ENCODE measurements around the gene BRPF1. TPM values are rescaled to one million over a fixed set of nuclear protein-coding genes. Genes with fewer than 3 reads are reported as not detected.

BRPF1 gene
- total and polyA plus RNA-seq, 2 experiments from 2014 or later, result 8.0 to 24.7 TPM

DNA sequence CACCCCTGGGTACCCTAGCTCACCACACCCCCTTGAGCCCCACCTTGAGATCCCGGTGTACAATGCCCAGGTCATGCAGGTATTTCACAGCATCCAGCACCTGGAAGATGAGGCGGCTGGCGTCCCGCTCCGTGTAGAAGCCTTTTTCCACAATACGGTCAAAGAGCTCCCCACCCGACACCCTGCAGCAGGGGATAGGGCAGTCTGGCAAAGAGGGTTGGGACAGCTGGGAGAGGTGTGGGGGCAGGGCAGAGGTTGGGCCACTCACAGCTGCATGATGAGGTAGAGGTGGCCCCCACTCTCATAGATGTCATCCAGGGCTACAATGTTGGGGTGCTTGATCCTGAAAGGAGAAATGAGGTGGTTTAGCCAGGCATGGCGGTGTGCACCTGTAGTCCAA is 31.3 kb downstream of the BRPF1 start:
- DNase-seq (ENCODE audit: low spot score), result no peak
- Histone ChIP-seq H3K79me2 (replicated peaks; ENCODE audit: insufficient read depth) (no peaks in the 10 kb centered on the region), H3F3A (replicated peaks; ENCODE audit: low read depth) (no peaks in the 10 kb centered on the region), H3K4me1 (ENCODE audit: insufficient read depth) (no peaks in the 10 kb centered on the region), H2AFZ (no peak overlapping the region), H3K9me2 (ENCODE audit: insufficient read depth) (no peaks in the 10 kb centered on the region), H3K36me3 (ENCODE audit: insufficient read depth) (no peaks in the 10 kb centered on the region; the same call in 1 of the 2 replicates), H3K27me3 (ENCODE audit: insufficient read depth) (peaks cover 15% of the 10 kb centered on the region; the same call in 1 of the 2 replicates), H3K4me2 (no peak overlapping the region), H3K4me3 (no peak overlapping the region), H4K20me1 (replicated peaks; ENCODE audit: insufficient read depth) (no peaks in the 10 kb centered on the region; the same call in 1 of the 2 replicates), H3K27ac (ENCODE audit: low read depth) (no peak overlapping the region)
- H3K4me1 Mint-ChIP-seq, result peaks cover 11% of the 10 kb centered on the region; the same call in 1 of the 3 replicates
- peaks cover 19% of the 10 kb centered on the region for H3K36me3 Mint-ChIP-seq (ENCODE audit: low read depth)
- H3K27ac Mint-ChIP-seq, result no peak overlapping the region
- peaks cover 22% of the 10 kb centered on the region for H3K27me3 Mint-ChIP-seq (ENCODE audit: insufficient read depth, low read depth, poor library complexity)
- ATAC-seq, result peak; percentile 53
- H3K4me3 Mint-ChIP-seq, result no peak overlapping the region
- no peaks in the 10 kb centered on the region for H3K9me3 Mint-ChIP-seq
- TF ChIP-seq STAT1 (IDR thresholded peaks at IDR 0.05; ENCODE audit: unreplicated experiment) (no peak), JUNB (IDR thresholded peaks at IDR 0.05; ENCODE audit: unreplicated experiment) (no peak), ZNF114 (CRISPR knock-in tag; IDR thresholded peaks at IDR 0.05) (no peak), EZH2 (IDR thresholded peaks at IDR 0.05; ENCODE audit: low read depth, unreplicated experiment) (no peak), ZNF331 (CRISPR knock-in tag; IDR thresholded peaks at IDR 0.05; ENCODE audit: low read depth) (no peak), POLR2AphosphoS5 (IDR thresholded peaks at IDR 0.05; ENCODE audit: low read depth) (no peak)
- TF ChIP-seq, protein P1, sequence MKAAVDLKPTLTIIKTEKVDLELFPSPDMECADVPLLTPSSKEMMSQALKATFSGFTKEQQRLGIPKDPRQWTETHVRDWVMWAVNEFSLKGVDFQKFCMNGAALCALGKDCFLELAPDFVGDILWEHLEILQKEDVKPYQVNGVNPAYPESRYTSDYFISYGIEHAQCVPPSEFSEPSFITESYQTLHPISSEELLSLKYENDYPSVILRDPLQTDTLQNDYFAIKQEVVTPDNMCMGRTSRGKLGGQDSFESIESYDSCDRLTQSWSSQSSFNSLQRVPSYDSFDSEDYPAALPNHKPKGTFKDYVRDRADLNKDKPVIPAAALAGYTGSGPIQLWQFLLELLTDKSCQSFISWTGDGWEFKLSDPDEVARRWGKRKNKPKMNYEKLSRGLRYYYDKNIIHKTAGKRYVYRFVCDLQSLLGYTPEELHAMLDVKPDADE (IDR thresholded peaks at IDR 0.05), result no peak
- TF ChIP-seq, protein P2, sequence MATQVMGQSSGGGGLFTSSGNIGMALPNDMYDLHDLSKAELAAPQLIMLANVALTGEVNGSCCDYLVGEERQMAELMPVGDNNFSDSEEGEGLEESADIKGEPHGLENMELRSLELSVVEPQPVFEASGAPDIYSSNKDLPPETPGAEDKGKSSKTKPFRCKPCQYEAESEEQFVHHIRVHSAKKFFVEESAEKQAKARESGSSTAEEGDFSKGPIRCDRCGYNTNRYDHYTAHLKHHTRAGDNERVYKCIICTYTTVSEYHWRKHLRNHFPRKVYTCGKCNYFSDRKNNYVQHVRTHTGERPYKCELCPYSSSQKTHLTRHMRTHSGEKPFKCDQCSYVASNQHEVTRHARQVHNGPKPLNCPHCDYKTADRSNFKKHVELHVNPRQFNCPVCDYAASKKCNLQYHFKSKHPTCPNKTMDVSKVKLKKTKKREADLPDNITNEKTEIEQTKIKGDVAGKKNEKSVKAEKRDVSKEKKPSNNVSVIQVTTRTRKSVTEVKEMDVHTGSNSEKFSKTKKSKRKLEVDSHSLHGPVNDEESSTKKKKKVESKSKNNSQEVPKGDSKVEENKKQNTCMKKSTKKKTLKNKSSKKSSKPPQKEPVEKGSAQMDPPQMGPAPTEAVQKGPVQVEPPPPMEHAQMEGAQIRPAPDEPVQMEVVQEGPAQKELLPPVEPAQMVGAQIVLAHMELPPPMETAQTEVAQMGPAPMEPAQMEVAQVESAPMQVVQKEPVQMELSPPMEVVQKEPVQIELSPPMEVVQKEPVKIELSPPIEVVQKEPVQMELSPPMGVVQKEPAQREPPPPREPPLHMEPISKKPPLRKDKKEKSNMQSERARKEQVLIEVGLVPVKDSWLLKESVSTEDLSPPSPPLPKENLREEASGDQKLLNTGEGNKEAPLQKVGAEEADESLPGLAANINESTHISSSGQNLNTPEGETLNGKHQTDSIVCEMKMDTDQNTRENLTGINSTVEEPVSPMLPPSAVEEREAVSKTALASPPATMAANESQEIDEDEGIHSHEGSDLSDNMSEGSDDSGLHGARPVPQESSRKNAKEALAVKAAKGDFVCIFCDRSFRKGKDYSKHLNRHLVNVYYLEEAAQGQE (IDR thresholded peaks at IDR 0.05; ENCODE audit: unreplicated experiment), result no peak

DNA sequence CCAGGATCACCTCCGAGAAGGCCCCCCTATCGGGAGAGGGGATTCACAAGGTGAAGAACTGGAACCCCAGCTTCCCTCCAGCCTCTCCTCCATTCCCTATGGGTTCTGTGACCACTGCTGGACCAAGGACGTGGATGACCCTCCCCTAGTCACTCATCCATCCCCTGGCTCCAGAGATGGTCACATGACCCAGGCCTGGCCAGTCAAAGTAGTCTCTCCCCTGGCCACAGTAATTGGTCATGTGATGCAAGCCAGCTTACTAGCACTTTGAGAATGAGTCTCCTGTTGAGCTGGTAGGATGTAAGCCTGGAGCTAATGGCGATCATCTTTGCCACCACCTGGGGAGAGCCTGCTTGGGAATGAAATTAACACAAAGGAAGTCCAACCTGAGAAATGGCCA is 34.3 kb downstream of the BRPF1 start:
- peak; percentile 25 for DNase-seq (ENCODE audit: low spot score)
- no peak overlapping the region for H3K4me3 Mint-ChIP-seq
- ATAC-seq, result peak; percentile 5
- Histone ChIP-seq H3F3A (replicated peaks; ENCODE audit: low read depth) (no peaks in the 10 kb centered on the region), H4K20me1 (replicated peaks; ENCODE audit: insufficient read depth) (no peaks in the 10 kb centered on the region), H3K27ac (ENCODE audit: low read depth) (no peak overlapping the region), H3K9me2 (ENCODE audit: insufficient read depth) (no peaks in the 10 kb centered on the region), H3K4me1 (ENCODE audit: insufficient read depth) (no peaks in the 10 kb centered on the region), H3K4me2 (no peak overlapping the region), H2AFZ (no peak overlapping the region), H3K4me3 (no peak overlapping the region), H3K36me3 (ENCODE audit: insufficient read depth) (no peaks in the 10 kb centered on the region), H3K27me3 (ENCODE audit: insufficient read depth) (peaks cover 43% of the 10 kb centered on the region), H3K79me2 (replicated peaks; ENCODE audit: insufficient read depth) (no peaks in the 10 kb centered on the region)
- H3K4me1 Mint-ChIP-seq, result peaks cover 18% of the 10 kb centered on the region
- no peak overlapping the region for H3K27ac Mint-ChIP-seq
- H3K27me3 Mint-ChIP-seq (ENCODE audit: insufficient read depth, low read depth, poor library complexity), result peaks cover 40% of the 10 kb centered on the region
- no peaks in the 10 kb centered on the region for H3K9me3 Mint-ChIP-seq
- peaks cover 3% of the 10 kb centered on the region; the same call in 2 of the 3 replicates for H3K36me3 Mint-ChIP-seq (ENCODE audit: low read depth)
- TF ChIP-seq EZH2phosphoT487 (IDR thresholded peaks at IDR 0.05; ENCODE audit: unreplicated experiment) (no peak), CREB1 (CRISPR knock-in tag; IDR thresholded peaks at IDR 0.05; ENCODE audit: low read depth) (no peak), STAT1 (IDR thresholded peaks at IDR 0.05; ENCODE audit: unreplicated experiment) (no peak)
- TF ChIP-seq, protein P2 (IDR thresholded peaks at IDR 0.05; ENCODE audit: unreplicated experiment), result no peak
